ENCODE results near the gene DSCAML1. TPM values are rescaled to one million over a fixed set of nuclear protein-coding genes. Genes with fewer than 3 reads are reported as not detected.
A peak's percentile ranks its signal among the peaks of the same experiment; 100 is the strongest.

DSCAML1 gene
- total and polyA plus RNA-seq, 7 experiments from 2014 or later, result 0.17 to 1.3 (median 0.60) TPM; not detected in 2

- H3K36me3 ChIP-seq (ENCODE audit: control insufficient read depth in 2 of 3, insufficient read depth in 3 of 3, low read length in 3 of 3), result no peaks in the 10 kb centered on the region
- H3K4me1 Mint-ChIP-seq, result no peaks in the 10 kb centered on the region
- no peak for ATAC-seq
- POLR2A ChIA-PET, result no interaction called here
- no peaks in the 10 kb centered on the region for H3K4me1 ChIP-seq (ENCODE audit: control insufficient read depth in 2 of 2, insufficient read depth in 2 of 2, low read length in 2 of 2)
- H3K27ac ChIP-seq (ENCODE audit: low read depth, low read length), result no peak overlapping the region
- H3K4me3 ChIP-seq (ENCODE audit: low read length), result no peak overlapping the region
- H3K4me3 Mint-ChIP-seq, result no peak overlapping the region
- no peaks in the 10 kb centered on the region for H3K27me3 ChIP-seq (ENCODE audit: control insufficient read depth in 2 of 2, insufficient read depth in 2 of 2, low read length in 2 of 2)
- DNase-seq, result no peak
- CTCF ChIA-PET, result no interaction called here
- no peaks in the 10 kb centered on the region for H3K9me3 ChIP-seq (ENCODE audit: control insufficient read depth in 2 of 3, low read length in 3 of 3)
- intact Hi-C loops (cut with micrococcal nuclease), result no loop called here
- peaks cover 0 to 16% (median 5%) of the 10 kb centered on the region in 5 donors for H3K27me3 Mint-ChIP-seq
- peaks cover 0 to 2% (median 0%) of the 10 kb centered on the region in 11 donors for H3K9me3 Mint-ChIP-seq
- H3K27ac Mint-ChIP-seq, result no peak overlapping the region
- H3K36me3 Mint-ChIP-seq, result no peaks in the 10 kb centered on the region
Observed at GRCh38 chr11:117639601-117640000, 157.4 kb downstream of the DSCAML1 start.

GRCh38 chr11:117638911-117639543 lies 158.0 kb downstream of the DSCAML1 start:
- no peak overlapping the region for H3K27ac Mint-ChIP-seq
- ATAC-seq, result no peak
- H3K27me3 Mint-ChIP-seq, result peaks cover 0 to 16% (median 5%) of the 10 kb centered on the region in 5 donors
- H3K36me3 Mint-ChIP-seq, result no peaks in the 10 kb centered on the region
- H3K9me3 Mint-ChIP-seq, result peaks cover 0 to 2% (median 0%) of the 10 kb centered on the region in 11 donors
- Histone ChIP-seq H3K9me3 (ENCODE audit: control insufficient read depth in 2 of 3, low read length in 3 of 3) (no peaks in the 10 kb centered on the region), H3K4me3 (ENCODE audit: low read length) (no peak overlapping the region), H3K4me1 (ENCODE audit: control insufficient read depth in 2 of 2, insufficient read depth in 2 of 2, low read length in 2 of 2) (no peaks in the 10 kb centered on the region), H3K27me3 (ENCODE audit: control insufficient read depth in 2 of 2, insufficient read depth in 2 of 2, low read length in 2 of 2) (no peaks in the 10 kb centered on the region), H3K36me3 (ENCODE audit: control insufficient read depth in 2 of 3, insufficient read depth in 3 of 3, low read length in 3 of 3) (no peaks in the 10 kb centered on the region), H3K27ac (ENCODE audit: low read depth, low read length) (no peak overlapping the region)
- no peak overlapping the region for H3K4me3 Mint-ChIP-seq
- ChIA-PET POLR2A (no interaction called here), CTCF (no interaction called here)
- DNase-seq, result no peak
- intact Hi-C loops (cut with micrococcal nuclease), result no loop called here
- H3K4me1 Mint-ChIP-seq, result no peaks in the 10 kb centered on the region

GRCh38 chr11:117634756-117635603 lies 162.0 kb downstream of the DSCAML1 start:
- no peaks in the 10 kb centered on the region for H3K36me3 Mint-ChIP-seq
- CTCF ChIA-PET, result no interaction called here
- peak overlapping the region in 1 of 9 donors; percentile 26 for H3K27ac Mint-ChIP-seq

GRCh38 chr11:117633976-117634755 lies 162.8 kb downstream of the DSCAML1 start:
- Histone ChIP-seq H3K4me1 (ENCODE audit: control insufficient read depth in 2 of 2, insufficient read depth in 2 of 2, low read length in 2 of 2) (no peaks in the 10 kb centered on the region), H3K36me3 (ENCODE audit: control insufficient read depth in 2 of 3, insufficient read depth in 3 of 3, low read length in 3 of 3) (no peaks in the 10 kb centered on the region), H3K4me3 (ENCODE audit: low read length) (no peak overlapping the region), H3K9me3 (ENCODE audit: control insufficient read depth in 2 of 3, low read length in 3 of 3) (no peaks in the 10 kb centered on the region), H3K27ac (ENCODE audit: low read depth, low read length) (no peak overlapping the region), H3K27me3 (ENCODE audit: control insufficient read depth in 2 of 2, insufficient read depth in 2 of 2, low read length in 2 of 2) (no peaks in the 10 kb centered on the region)
- ChIA-PET POLR2A (no interaction called here), CTCF (no interaction called here)
- DNase-seq, result no peak
- Mint-ChIP-seq H3K36me3 (no peaks in the 10 kb centered on the region), H3K27me3 (peaks cover 0 to 5% (median 3%) of the 10 kb centered on the region in 5 donors), H3K9me3 (peaks cover 0 to 2% (median 0%) of the 10 kb centered on the region in 11 donors), H3K27ac (peak overlapping the region in 1 of 9 donors; percentile 26), H3K4me3 (no peak overlapping the region), H3K4me1 (peaks cover 0 to 2% (median 0%) of the 10 kb centered on the region in 7 donors)
- no peak for ATAC-seq
- intact Hi-C loops (cut with micrococcal nuclease), result no loop called here

More at GRCh38 chr11:117634756-117635603, 162.0 kb downstream of the DSCAML1 start:
- no peak for DNase-seq
- intact Hi-C loops (cut with micrococcal nuclease), result no loop called here
- ATAC-seq, result no peak
- H3K27me3 ChIP-seq (ENCODE audit: control insufficient read depth in 2 of 2, insufficient read depth in 2 of 2, low read length in 2 of 2), result no peaks in the 10 kb centered on the region
- no peaks in the 10 kb centered on the region for H3K4me1 ChIP-seq (ENCODE audit: control insufficient read depth in 2 of 2, insufficient read depth in 2 of 2, low read length in 2 of 2)
- no peak overlapping the region for H3K4me3 ChIP-seq (ENCODE audit: low read length)
- no peaks in the 10 kb centered on the region for H3K36me3 ChIP-seq (ENCODE audit: control insufficient read depth in 2 of 3, insufficient read depth in 3 of 3, low read length in 3 of 3)
- H3K9me3 ChIP-seq (ENCODE audit: control insufficient read depth in 2 of 3, low read length in 3 of 3), result no peaks in the 10 kb centered on the region
- H3K9me3 Mint-ChIP-seq, result peaks cover 0 to 2% (median 0%) of the 10 kb centered on the region in 11 donors
- H3K27ac ChIP-seq (ENCODE audit: low read depth, low read length), result no peak overlapping the region
- H3K4me1 Mint-ChIP-seq, result no peaks in the 10 kb centered on the region
- H3K4me3 Mint-ChIP-seq, result no peak overlapping the region
- POLR2A ChIA-PET, result no interaction called here
- H3K27me3 Mint-ChIP-seq, result peaks cover 0 to 7% (median 3%) of the 10 kb centered on the region in 5 donors

GRCh38 chr11:117633186-117633754 lies 163.7 kb downstream of the DSCAML1 start:
- H3K9me3 ChIP-seq (ENCODE audit: control insufficient read depth in 2 of 3, low read length in 3 of 3), result no peaks in the 10 kb centered on the region
- ChIA-PET POLR2A (no interaction called here), CTCF (no interaction called here)
- H3K4me1 ChIP-seq (ENCODE audit: control insufficient read depth in 2 of 2, insufficient read depth in 2 of 2, low read length in 2 of 2), result no peaks in the 10 kb centered on the region
- DNase-seq, result no peak
- Mint-ChIP-seq H3K9me3 (no peaks in the 10 kb centered on the region), H3K4me3 (no peak overlapping the region), H3K36me3 (no peaks in the 10 kb centered on the region), H3K27ac (no peak overlapping the region), H3K27me3 (peaks cover 0 to 3% (median 0%) of the 10 kb centered on the region in 5 donors), H3K4me1 (peaks cover 0 to 2% (median 0%) of the 10 kb centered on the region in 7 donors)
- no peak for ATAC-seq
- no peaks in the 10 kb centered on the region for H3K36me3 ChIP-seq (ENCODE audit: control insufficient read depth in 2 of 3, insufficient read depth in 3 of 3, low read length in 3 of 3)
- no peaks in the 10 kb centered on the region for H3K27me3 ChIP-seq (ENCODE audit: control insufficient read depth in 2 of 2, insufficient read depth in 2 of 2, low read length in 2 of 2)
- no peak overlapping the region for H3K27ac ChIP-seq (ENCODE audit: low read depth, low read length)
- intact Hi-C loops (cut with micrococcal nuclease), result no loop called here
- no peak overlapping the region for H3K4me3 ChIP-seq (ENCODE audit: low read length)

- intact Hi-C loops (cut with micrococcal nuclease), result no loop called here
- no peak for ATAC-seq
- no peaks in the 10 kb centered on the region for H3K4me1 ChIP-seq (ENCODE audit: control insufficient read depth in 2 of 2, insufficient read depth in 2 of 2, low read length in 2 of 2)
- ChIA-PET POLR2A (no interaction called here), CTCF (no interaction called here)
- Mint-ChIP-seq H3K4me3 (no peak overlapping the region), H3K36me3 (no peaks in the 10 kb centered on the region), H3K4me1 (peaks cover 0 to 2% (median 0%) of the 10 kb centered on the region in 7 donors), H3K9me3 (no peaks in the 10 kb centered on the region), H3K27me3 (peaks cover 0 to 4% (median 3%) of the 10 kb centered on the region in 5 donors), H3K27ac (no peak overlapping the region)
- H3K27me3 ChIP-seq (ENCODE audit: control insufficient read depth in 2 of 2, insufficient read depth in 2 of 2, low read length in 2 of 2), result no peaks in the 10 kb centered on the region
- no peak for DNase-seq
- no peaks in the 10 kb centered on the region for H3K9me3 ChIP-seq (ENCODE audit: control insufficient read depth in 2 of 3, low read length in 3 of 3)
- no peaks in the 10 kb centered on the region for H3K36me3 ChIP-seq (ENCODE audit: control insufficient read depth in 2 of 3, insufficient read depth in 3 of 3, low read length in 3 of 3)
- no peak overlapping the region for H3K4me3 ChIP-seq (ENCODE audit: low read length)
- H3K27ac ChIP-seq (ENCODE audit: low read depth, low read length), result no peak overlapping the region
Observed at GRCh38 chr11:117632306-117632705, 164.7 kb downstream of the DSCAML1 start.
